HUES64 (cell line): ENCODE data around the gene NCAPG2.
"Not testable (repeated sequence)": the region's sequence is repeated elsewhere in the genome, so short reads cannot be mapped to it uniquely, and the experiment has no call there.

ENCODE experiments used
- H3K27ac ChIP-seq: 2 replicates; pipeline ENCODE4 v1.7.0; 2013; ENCODE audit warnings: low read depth, low read length, inconsistent platforms
- H3K27me3 ChIP-seq: 2 replicates; pipeline ENCODE4 v1.6.1; 2013; ENCODE audit warnings: mild to moderate bottlenecking, low read length; ENCODE audit not compliant: insufficient read depth
- H3K36me3 ChIP-seq: 2 replicates; pipeline ENCODE4 v1.6.1; 2013; ENCODE audit warnings: mild to moderate bottlenecking, low read length; ENCODE audit not compliant: insufficient read depth
- H3K4me1 ChIP-seq: 2 replicates; pipeline ENCODE4 v1.6.1; 2013; ENCODE audit warnings: mild to moderate bottlenecking, low read length, moderate library complexity; ENCODE audit not compliant: insufficient read depth
- H3K4me3 ChIP-seq: 2 replicates; pipeline ENCODE4 v1.5.1; 2013; ENCODE audit warnings: mild to moderate bottlenecking, low read length, moderate library complexity
- H3K9ac ChIP-seq: 2 replicates; pipeline ENCODE4 v1.6.1; 2013; ENCODE audit warnings: mild to moderate bottlenecking, low read depth, low read length
- H3K9me3 ChIP-seq: 2 replicates; pipeline ENCODE4 v1.6.1; 2013; ENCODE audit warnings: low read depth, low read length; ENCODE audit not compliant: insufficient read depth
- WGBS: fragments of 150-250, 120-280 bp; methylation state at CpG from one replicate; pipeline ENCODE4 v1.1.7; 2013; ENCODE audit warnings: missing lambda C conversion rate; 5-methylcytosine and 5-hydroxymethylcytosine counted together

The NCAPG2 gene

DNA sequence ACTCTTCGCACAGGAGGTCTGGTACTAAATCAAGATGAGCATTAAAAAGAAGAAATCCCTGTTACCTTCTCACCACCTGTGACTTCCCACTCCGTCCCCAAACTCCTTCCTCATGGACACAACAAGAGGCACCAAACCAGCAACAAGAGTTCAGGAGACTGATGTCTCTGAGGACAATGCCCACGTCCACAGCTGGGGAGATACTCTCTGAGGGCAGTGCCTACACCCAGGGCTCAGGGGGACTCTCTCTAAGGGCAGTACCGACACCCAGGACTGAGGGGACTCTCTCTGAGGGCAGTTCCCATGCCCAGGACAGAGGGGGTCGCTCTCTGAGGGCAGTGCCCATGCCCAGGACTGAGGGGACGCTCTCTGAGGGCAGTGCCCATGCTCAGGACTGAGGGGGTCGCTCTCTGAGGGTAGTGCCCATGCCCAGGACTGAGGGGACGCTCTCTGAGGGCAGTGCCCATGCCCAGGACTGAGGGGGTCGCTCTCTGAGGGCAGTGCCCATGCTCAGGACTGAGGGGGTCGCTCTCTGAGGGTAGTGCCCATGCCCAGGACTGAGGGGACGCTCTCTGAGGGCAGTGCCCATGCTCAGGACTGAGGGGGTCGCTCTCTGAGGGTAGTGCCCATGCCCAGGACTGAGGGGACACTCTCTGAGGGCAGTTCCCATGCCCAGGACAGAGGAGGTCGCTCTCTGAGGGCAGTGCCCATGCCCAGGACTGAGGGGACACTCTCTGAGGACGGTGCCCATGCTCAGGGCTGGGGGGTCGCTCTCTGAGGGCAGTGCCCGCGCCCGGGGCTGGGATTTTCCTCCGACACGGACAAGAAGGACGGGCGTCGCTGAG lies 703 bp downstream of the NCAPG2 start:
- Histone ChIP-seq H3K4me1 (peaks cover 31% of the 10 kb centered on the region), H3K36me3 (peaks cover 32% of the 10 kb centered on the region), H3K27ac (peak overlapping the region; percentile 78), H3K4me3 (peak overlapping the region; percentile 99), H3K9ac (peak overlapping the region; percentile 97)
- WGBS, result 12% methylated on average over 23 of the region's 23 CpGs
- not testable (repeated sequence) for H3K9me3 ChIP-seq, H3K27me3 ChIP-seq

DNA sequence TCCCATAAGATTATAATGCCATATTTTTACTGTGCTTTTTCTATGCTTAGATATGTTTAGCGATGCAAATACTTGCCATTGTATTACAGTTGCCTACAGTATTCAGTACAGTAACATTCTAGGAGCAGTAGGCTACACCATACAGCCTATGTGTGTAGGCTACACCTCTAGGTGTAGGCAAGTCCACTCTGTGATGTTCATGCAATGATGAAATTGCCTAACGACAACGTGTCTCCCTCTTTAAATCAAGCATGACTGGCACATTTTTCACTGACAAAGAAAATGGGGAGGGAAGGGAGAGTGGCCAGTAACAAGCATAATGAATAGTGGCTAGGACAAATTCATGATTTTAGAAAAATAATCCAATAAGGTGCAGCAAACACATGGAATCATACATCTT lies 1.7 kb downstream of the NCAPG2 start:
- H3K4me3 ChIP-seq, result peak overlapping the region; percentile 99
- peak overlapping the region; percentile 71; the same call in 1 of the 2 replicates for H3K27ac ChIP-seq
- H3K27me3 ChIP-seq, result no peaks in the 10 kb centered on the region
- peaks cover 7% of the 10 kb centered on the region for H3K9me3 ChIP-seq
- peaks cover 31% of the 10 kb centered on the region for H3K4me1 ChIP-seq
- WGBS, result 36% methylated on average over 2 of the region's 3 CpGs
- peak overlapping the region; percentile 97 for H3K9ac ChIP-seq
- H3K36me3 ChIP-seq, result peaks cover 41% of the 10 kb centered on the region

DNA sequence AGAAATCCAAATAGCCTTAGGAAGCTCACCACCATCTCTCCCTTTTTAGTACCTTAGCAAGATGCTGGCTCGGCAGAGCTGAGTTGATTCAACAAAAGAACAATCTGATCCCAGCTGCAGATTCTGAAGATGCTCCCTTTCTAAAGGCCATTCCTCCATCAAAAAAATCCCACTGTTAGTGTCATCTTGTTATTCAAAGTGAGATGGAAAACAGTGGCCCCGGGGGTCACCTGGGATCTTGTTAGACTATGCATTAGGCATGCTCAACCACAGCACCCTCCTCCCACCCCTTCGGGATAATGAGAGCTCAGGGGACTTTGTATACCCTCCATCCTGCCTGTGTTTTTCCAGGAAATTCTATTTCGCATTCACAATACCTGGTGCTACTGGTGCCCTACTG lies 2.4 kb downstream of the NCAPG2 start:
- peak overlapping the region; percentile 71; the same call in 1 of the 2 replicates for H3K27ac ChIP-seq
- H3K36me3 ChIP-seq, result peaks cover 48% of the 10 kb centered on the region
- H3K9me3 ChIP-seq, result no peaks in the 10 kb centered on the region; the same call in 1 of the 2 replicates
- H3K4me3 ChIP-seq, result peak overlapping the region; percentile 99
- no peaks in the 10 kb centered on the region for H3K27me3 ChIP-seq
- WGBS, result 17% methylated on average over 3 of the region's 4 CpGs
- H3K9ac ChIP-seq, result no peak overlapping the region
- peaks cover 31% of the 10 kb centered on the region for H3K4me1 ChIP-seq

DNA sequence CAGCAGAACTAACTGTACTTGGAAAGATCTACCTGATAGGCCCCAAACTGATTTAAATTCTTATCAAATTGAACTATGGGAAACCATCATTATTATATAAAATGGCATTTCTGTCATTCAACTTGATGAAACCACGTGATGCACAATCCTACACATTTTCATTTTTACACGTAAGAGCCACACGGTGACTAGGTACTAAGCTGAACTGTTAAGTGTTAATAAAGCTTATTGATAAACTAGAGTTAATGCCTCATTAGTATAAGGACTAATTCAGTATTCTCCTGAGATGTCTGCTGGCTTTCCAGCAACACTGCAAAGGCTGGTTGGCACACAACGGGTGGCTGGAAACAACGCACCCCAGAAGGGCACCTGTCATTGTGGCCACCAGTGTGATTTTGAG lies 4.6 kb downstream of the NCAPG2 start:
- WGBS, result over 99% methylated on average over 3 of the region's 5 CpGs
- Histone ChIP-seq H3K4me1 (peaks cover 26% of the 10 kb centered on the region), H3K9ac (no peak overlapping the region), H3K27me3 (no peaks in the 10 kb centered on the region), H3K36me3 (peaks cover 69% of the 10 kb centered on the region), H3K4me3 (no peak overlapping the region), H3K27ac (no peak overlapping the region), H3K9me3 (no peaks in the 10 kb centered on the region)

DNA sequence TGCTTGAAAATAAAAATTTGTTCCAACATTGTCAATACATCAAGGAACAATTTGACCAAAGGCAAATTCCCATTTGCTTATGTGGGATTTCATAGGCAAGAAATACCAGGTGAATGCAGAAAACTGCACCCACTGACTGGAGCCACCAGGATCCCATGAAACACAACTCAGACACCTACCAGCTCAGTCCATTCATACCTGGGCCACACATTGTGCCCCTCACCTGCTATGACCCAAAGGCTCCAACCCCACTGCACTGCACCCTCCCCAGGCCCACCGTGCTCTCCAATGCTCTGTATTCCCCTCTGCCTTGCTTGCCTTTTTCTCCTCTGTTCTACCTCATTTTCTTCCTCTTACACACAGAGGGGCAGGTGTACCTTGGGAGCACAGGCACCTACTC lies 5.3 kb downstream of the NCAPG2 start:
- Histone ChIP-seq H3K9ac (no peak overlapping the region), H3K9me3 (no peaks in the 10 kb centered on the region), H3K36me3 (peaks cover 76% of the 10 kb centered on the region), H3K4me3 (no peak overlapping the region), H3K27ac (no peak overlapping the region), H3K27me3 (no peaks in the 10 kb centered on the region), H3K4me1 (peaks cover 26% of the 10 kb centered on the region)
- 1% methylated on average over 1 of the region's 1 CpG for WGBS

DNA sequence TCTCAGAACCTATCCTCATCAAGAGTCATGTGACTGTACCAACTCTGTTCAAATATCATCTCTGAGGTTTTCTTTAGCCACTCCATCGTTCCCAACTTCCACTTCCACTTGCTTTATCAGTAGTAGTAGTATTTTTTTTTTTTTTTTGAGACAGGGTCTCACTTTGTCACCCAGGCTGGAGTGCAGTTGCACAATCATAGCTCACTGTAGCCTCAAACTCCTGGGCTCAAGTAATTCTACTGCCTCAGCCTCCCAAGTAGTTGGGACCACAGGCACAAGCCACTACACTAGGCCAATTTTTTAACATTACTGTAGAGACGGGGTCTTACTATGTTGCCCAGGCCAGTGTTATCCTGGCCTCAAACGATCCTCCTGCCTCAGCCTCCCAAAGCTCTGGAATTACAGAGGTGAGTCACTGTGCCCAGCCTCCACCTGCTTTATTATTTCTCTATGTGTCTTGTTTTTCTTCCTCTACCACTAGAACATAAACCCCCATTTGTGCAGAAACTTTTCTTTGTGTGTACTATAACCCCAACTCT lies 5.9 kb downstream of the NCAPG2 start:
- Histone ChIP-seq H3K9me3 (no peaks in the 10 kb centered on the region), H3K9ac (no peak overlapping the region), H3K36me3 (peaks cover 82% of the 10 kb centered on the region), H3K4me3 (no peak overlapping the region), H3K27me3 (no peaks in the 10 kb centered on the region), H3K27ac (no peak overlapping the region), H3K4me1 (peaks cover 26% of the 10 kb centered on the region)
- 96% methylated on average over 3 of the region's 3 CpGs for WGBS

DNA sequence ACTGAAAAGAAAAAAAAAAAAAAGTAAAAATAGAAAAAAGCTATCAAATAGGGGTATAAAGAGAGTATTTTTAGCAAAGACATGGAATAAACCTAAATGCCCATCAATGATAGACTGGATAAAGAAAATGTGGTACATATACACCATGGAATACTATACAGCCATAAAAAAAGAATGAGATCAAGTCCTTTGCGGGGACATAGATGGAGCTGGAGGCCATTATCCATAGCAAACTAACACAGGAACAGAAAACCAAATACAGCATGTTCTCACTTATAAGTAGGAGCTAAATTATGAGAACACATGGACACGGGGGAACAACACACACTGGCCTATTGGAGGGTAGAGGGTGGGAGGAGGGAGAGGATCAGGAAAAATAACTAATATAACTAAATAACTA lies 7.0 kb downstream of the NCAPG2 start:
- peaks cover 93% of the 10 kb centered on the region for H3K36me3 ChIP-seq
- not testable (repeated sequence) for H3K27me3 ChIP-seq, H3K4me3 ChIP-seq, H3K9me3 ChIP-seq, H3K9ac ChIP-seq, H3K27ac ChIP-seq
- WGBS, result 100% methylated on average over 1 of the region's 2 CpGs
- H3K4me1 ChIP-seq, result peaks cover 16% of the 10 kb centered on the region

DNA sequence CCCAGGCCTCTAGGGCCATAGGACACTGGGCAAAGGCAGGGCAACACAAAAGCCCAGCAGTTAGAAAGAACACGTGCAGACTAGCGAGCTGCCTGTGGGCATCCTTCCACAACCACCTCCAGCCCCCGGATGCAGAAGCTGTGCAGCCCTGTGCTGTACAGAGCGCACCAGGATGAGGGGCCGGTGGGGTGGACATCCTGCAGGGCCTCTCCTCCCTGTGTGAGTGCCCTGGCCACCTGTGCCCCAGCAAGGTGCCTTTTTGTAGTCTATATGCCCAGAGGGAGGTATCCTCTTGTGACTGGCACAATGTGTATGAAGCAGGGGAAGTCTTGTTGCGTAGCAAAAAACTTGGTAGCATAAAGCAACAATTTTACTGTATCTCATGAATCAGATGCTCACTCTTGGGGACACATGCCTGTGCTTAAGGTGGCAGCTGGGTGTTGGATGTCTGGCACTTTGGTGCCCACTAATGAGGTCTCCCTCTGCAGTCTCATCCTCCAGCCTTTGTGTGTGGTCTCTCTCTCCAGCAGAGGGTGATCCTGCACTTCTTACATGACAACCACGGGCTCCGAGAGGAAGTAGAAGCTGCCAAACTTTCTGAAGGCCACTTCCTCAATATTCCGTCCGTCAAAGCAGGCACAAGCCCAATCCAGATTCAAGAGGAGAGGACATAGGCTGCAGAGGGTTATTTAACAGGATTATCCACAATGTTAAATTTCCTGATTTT lies 8.7 kb downstream of the NCAPG2 start:
- Histone ChIP-seq H3K4me1 (no peaks in the 10 kb centered on the region), H3K27me3 (no peaks in the 10 kb centered on the region), H3K27ac (no peak overlapping the region), H3K36me3 (peaks cover 99% of the 10 kb centered on the region), H3K9ac (no peak overlapping the region), H3K4me3 (no peak overlapping the region), H3K9me3 (no peaks in the 10 kb centered on the region)
- WGBS, result 81% methylated on average over 10 of the region's 10 CpGs

DNA sequence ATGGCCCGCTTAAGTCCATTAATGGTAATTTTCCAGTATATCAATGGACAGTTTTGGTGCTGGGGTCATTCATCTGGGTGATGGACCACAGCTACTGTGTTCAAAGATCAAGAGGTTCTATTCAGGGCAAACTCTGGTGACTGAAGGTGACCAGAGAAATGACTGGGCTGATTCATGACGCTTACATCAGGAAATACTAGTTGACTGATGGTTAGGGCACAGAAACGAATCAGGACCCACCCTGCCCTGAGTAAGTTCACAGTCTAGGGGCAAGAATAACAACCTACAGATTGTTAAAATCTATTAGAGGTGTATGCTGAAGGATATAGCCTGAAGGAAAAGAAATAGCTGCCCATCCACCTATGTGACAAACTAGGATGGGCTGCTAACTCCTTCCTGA lies 9.5 kb downstream of the NCAPG2 start:
- H3K27me3 ChIP-seq, result no peaks in the 10 kb centered on the region
- no peak overlapping the region for H3K27ac ChIP-seq
- WGBS, result 60% methylated on average over 3 of the region's 3 CpGs
- H3K4me1 ChIP-seq, result no peaks in the 10 kb centered on the region
- no peaks in the 10 kb centered on the region for H3K9me3 ChIP-seq
- H3K36me3 ChIP-seq, result peaks cover 99% of the 10 kb centered on the region
- H3K9ac ChIP-seq, result no peak overlapping the region
- H3K4me3 ChIP-seq, result no peak overlapping the region

DNA sequence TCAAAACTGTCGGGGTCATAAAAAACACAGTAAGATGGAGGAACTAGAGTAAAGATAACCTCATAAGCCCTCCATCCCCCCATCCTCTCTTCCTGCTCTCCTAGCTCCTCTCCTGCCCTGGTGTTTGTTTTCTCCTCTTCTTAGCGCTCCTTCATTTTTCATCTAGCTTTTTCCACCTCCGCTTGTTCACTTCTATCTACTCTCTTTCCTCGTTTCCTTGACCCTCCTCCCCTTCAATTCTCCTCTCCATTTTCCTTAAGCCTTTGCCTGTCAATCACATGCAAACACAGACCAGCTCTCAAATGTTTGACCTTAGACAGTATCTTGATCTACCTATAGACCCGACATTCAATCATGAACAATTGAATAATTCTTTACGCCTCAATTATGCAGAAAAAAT lies 10.0 kb downstream of the NCAPG2 start:
- H3K36me3 ChIP-seq, result peaks cover 99% of the 10 kb centered on the region
- 97% methylated on average over 6 of the region's 6 CpGs for WGBS

DNA sequence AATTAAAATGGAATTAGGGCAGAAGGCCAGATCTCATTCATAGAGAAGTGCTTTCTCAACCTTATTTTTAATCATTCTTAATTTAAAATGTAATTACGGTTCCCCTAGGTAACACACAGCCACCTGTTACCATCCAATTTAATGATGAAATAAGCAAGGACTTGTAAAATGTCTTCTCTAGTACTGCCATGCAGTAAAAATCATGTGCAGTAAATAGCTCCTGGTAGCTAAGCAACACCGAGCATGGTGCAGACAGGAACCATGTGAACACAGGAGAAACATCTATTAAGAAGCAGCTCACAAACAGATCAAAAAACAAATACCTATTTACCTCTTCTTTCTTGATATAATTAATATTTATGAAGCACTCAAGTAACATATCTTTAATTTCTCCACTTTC lies 15.1 kb downstream of the NCAPG2 start:
- Histone ChIP-seq H3K27ac (no peak overlapping the region), H3K9ac (no peak overlapping the region), H3K27me3 (no peaks in the 10 kb centered on the region), H3K4me1 (no peaks in the 10 kb centered on the region), H3K4me3 (no peak overlapping the region), H3K9me3 (no peaks in the 10 kb centered on the region), H3K36me3 (peaks cover 100% of the 10 kb centered on the region)
- WGBS, result 84% methylated on average over 2 of the region's 2 CpGs

More for the DNA sequence above, 10.0 kb downstream of the NCAPG2 start:
- Histone ChIP-seq H3K9ac (no peak overlapping the region), H3K4me3 (no peak overlapping the region), H3K9me3 (no peaks in the 10 kb centered on the region), H3K4me1 (no peaks in the 10 kb centered on the region), H3K27me3 (no peaks in the 10 kb centered on the region), H3K27ac (no peak overlapping the region)
